GM23248 (cell line): ENCODE data around the gene CSRP3.

Experiments
- EZH2 ChIP-seq: fragments of 200-600 bp; sonication (generic); IDR thresholded peaks from 2 replicates; pipeline ENCODE4 v1.6.1; 2018; ENCODE audit warnings: antibody characterized with exemption, mild to moderate bottlenecking; ENCODE audit not compliant: insufficient read depth, poor library complexity, severe bottlenecking
- EZH2phosphoT487 ChIP-seq: fragments of 200-600 bp; sonication (generic); IDR thresholded peaks from 2 replicates; pipeline ENCODE4 v1.6.1; 2018; ENCODE audit warnings: antibody characterized with exemption, moderate library complexity, mild to moderate bottlenecking, low read depth; ENCODE audit not compliant: insufficient read depth

GRCh38 chr11:19240420-19241259 is 38.9 kb upstream of the CSRP3 start, which contains the start of gene E2F8:
- TF ChIP-seq EZH2phosphoT487 (no peak), EZH2 (no peak)
